Activated CD8-positive, alpha-beta T cell treated with anti-CD3 and anti-CD28 coated beads for 36 hours (primary cell): ENCODE data around the gene NDUFA13. TPM values are rescaled to one million over a fixed set of nuclear protein-coding genes. Genes with fewer than 3 reads are reported as not detected.

Source experiments
- ATAC-seq: fragments of 200-7000 bp; cut with Tn5 transposase; one replicate; pipeline ENCODE4 v1.10.0; 2021; ENCODE audit warnings: mild to moderate bottlenecking, moderate library complexity
- CTCF ChIA-PET: fragments of 350-600 bp; sonication (Branson Sonifier 250); formaldehyde crosslinking; loops from one replicate; lab custom pipeline; 2021; ENCODE audit warnings: antibody characterized with exemption; lab: Charles Lee
- POLR2A ChIA-PET: fragments of 350-600 bp; sonication (Branson Sonifier 250); formaldehyde crosslinking; loops from one replicate; lab custom pipeline; 2021; ENCODE audit warnings: antibody characterized with exemption; lab: Charles Lee
- DNase-seq: peaks from one replicate; pipeline ENCODE4 v3.0.0-alpha.2; 2020
- H3K27ac Mint-ChIP-seq: one replicate; pipeline ENCODE4 v1.8.0; 2021; ENCODE audit warnings: mild to moderate bottlenecking, mixed read lengths
- H3K27me3 Mint-ChIP-seq: one replicate; pipeline ENCODE4 v1.8.0; 2021; ENCODE audit warnings: mixed read lengths
- H3K36me3 Mint-ChIP-seq: one replicate; pipeline ENCODE4 v1.8.0; 2021; ENCODE audit warnings: low read depth, mixed read lengths
- H3K4me1 Mint-ChIP-seq: one replicate; pipeline ENCODE4 v1.8.0; 2021; ENCODE audit warnings: low read depth, mixed read lengths
- H3K4me3 Mint-ChIP-seq: one replicate; pipeline ENCODE4 v1.8.0; 2021; ENCODE audit warnings: mild to moderate bottlenecking, moderate library complexity, mixed read lengths
- H3K9me3 Mint-ChIP-seq: one replicate; pipeline ENCODE4 v1.8.0; 2021; ENCODE audit warnings: mixed read lengths
- CTCF ChIP-seq: fragments of 200-600 bp; IDR thresholded peaks from one replicate; pipeline ENCODE4 v1.8.0; 2022; ENCODE audit warnings: antibody characterized with exemption, mild to moderate bottlenecking
- intact Hi-C: fragments of 100-400 bp; cut with micrococcal nuclease; formaldehyde crosslinking; loops from one replicate; pipeline ENCODE4 v1.10.0; 2022
- total RNA-seq, 2 experiments: library from RNA; stranded (reverse); gene quantifications; one replicate each; pipeline ENCODE4 v1.2.3, GENCODE V29; 2021

Gene NDUFA13
- total RNA-seq, 2 experiments from 2014 or later: 298 to 310 TPM

- no peak overlapping the region for H3K27ac Mint-ChIP-seq
- ChIA-PET CTCF (interaction anchor here (1.7 kb wide), 1 partner anchor 17 kb away, joined by 6 read pairs; no protein-coding TSS in a partner anchor), POLR2A (interaction anchor here (1.2 kb wide), 1 partner anchor 106 kb away, joined by 4 read pairs; the partner anchor contains the start of gene GMIP)
- H3K4me3 Mint-ChIP-seq: no peak overlapping the region
- intact Hi-C loops: no loop called here
- no peaks in the 10 kb centered on the region for H3K9me3 Mint-ChIP-seq
- no peaks in the 10 kb centered on the region for H3K36me3 Mint-ChIP-seq
- peaks cover 6% of the 10 kb centered on the region for H3K27me3 Mint-ChIP-seq
- no peak for DNase-seq
- peaks cover 33% of the 10 kb centered on the region for H3K4me1 Mint-ChIP-seq
- no peak for ATAC-seq
- no peak for TF ChIP-seq CTCF
These were observed 21.3 kb downstream of the NDUFA13 start for GRCh38 chr19:19537075-19538048.

- intact Hi-C loops: no loop called here
- peaks cover 6% of the 10 kb centered on the region for H3K27me3 Mint-ChIP-seq
- peak within 1 kb of the TSS; percentile 13 for H3K4me3 Mint-ChIP-seq
- H3K4me1 Mint-ChIP-seq: peaks cover 30% of the 10 kb centered on the region
- no peak for TF ChIP-seq CTCF
- ChIA-PET POLR2A (interaction anchor here (1.0 kb wide), 2 partner anchors 13 to 22 kb away, joined by 5 to 7 read pairs; partner anchors contain the start of gene NDUFA13), CTCF (interaction anchor here (1.7 kb wide), 1 partner anchor 16 kb away, joined by 6 read pairs; no protein-coding TSS in a partner anchor)
- H3K36me3 Mint-ChIP-seq: no peaks in the 10 kb centered on the region
- H3K27ac Mint-ChIP-seq: no peak within 1 kb of the TSS
- DNase-seq (peak; percentile 59), ATAC-seq (no peak)
- no peaks in the 10 kb centered on the region for H3K9me3 Mint-ChIP-seq
These were observed 22.2 kb downstream of the NDUFA13 start, which contains the start of gene CILP2 for GRCh38 chr19:19538061-19538784. Gene CILP2 (plus strand): TSS chr19:19538265. CDS start chr19:19538350, 85 bp downstream.

- TF ChIP-seq CTCF: no peak
- H3K27ac Mint-ChIP-seq: no peak overlapping the region
- DNase-seq: no peak
- no peak for ATAC-seq
- intact Hi-C loops: no loop called here
- peak overlapping the region; percentile 13 for H3K4me3 Mint-ChIP-seq
- no peaks in the 10 kb centered on the region for H3K9me3 Mint-ChIP-seq
- H3K4me1 Mint-ChIP-seq: peaks cover 30% of the 10 kb centered on the region
- ChIA-PET CTCF (interaction anchor here (1.7 kb wide), 1 partner anchor 16 kb away, joined by 6 read pairs; no protein-coding TSS in a partner anchor), POLR2A (interaction anchor here (0.8 to 1.0 kb wide), 3 partner anchors 13 to 93 kb away, joined by 3 to 7 read pairs (median 5); partner anchors contain the start of gene NDUFA13)
- peaks cover 6% of the 10 kb centered on the region for H3K27me3 Mint-ChIP-seq
- H3K36me3 Mint-ChIP-seq: no peaks in the 10 kb centered on the region
These were observed 22.8 kb downstream of the NDUFA13 start for GRCh38 chr19:19538785-19539166.

GRCh38 chr19:19539698-19540063 is 23.7 kb downstream of the NDUFA13 start:
- Mint-ChIP-seq H3K4me3 (no peak overlapping the region), H3K27ac (no peak overlapping the region), H3K9me3 (no peaks in the 10 kb centered on the region), H3K36me3 (no peaks in the 10 kb centered on the region), H3K27me3 (peaks cover 6% of the 10 kb centered on the region), H3K4me1 (peaks cover 30% of the 10 kb centered on the region)
- DNase-seq (no peak), ATAC-seq (no peak)
- TF ChIP-seq CTCF: no peak
- ChIA-PET POLR2A (interaction anchor here (0.8 to 1.4 kb wide), 4 partner anchors 12 to 104 kb away, joined by 3 to 5 read pairs (median 4); partner anchors contain the start of genes GMIP, NDUFA13 and TSSK6), CTCF (interaction anchor here (1.1 to 2.0 kb wide), 3 partner anchors 14 to 104 kb away, joined by 4 to 22 read pairs (median 6); partner anchors contain the start of gene GMIP)
- intact Hi-C loops: no loop called here
